HG03575 (cell line): ENCODE results near the gene KIF26A.

Experiments used
- ATAC-seq: cut with Tn5 transposase; IDR thresholded peaks from one replicate; pipeline ENCODE4 v1.9.1; 2021; ENCODE audit not compliant: unreplicated experiment, insufficient number of reproducible peaks, low FRiP score; ENCODE audit errors: extremely low read depth

The KIF26A gene

DNA sequence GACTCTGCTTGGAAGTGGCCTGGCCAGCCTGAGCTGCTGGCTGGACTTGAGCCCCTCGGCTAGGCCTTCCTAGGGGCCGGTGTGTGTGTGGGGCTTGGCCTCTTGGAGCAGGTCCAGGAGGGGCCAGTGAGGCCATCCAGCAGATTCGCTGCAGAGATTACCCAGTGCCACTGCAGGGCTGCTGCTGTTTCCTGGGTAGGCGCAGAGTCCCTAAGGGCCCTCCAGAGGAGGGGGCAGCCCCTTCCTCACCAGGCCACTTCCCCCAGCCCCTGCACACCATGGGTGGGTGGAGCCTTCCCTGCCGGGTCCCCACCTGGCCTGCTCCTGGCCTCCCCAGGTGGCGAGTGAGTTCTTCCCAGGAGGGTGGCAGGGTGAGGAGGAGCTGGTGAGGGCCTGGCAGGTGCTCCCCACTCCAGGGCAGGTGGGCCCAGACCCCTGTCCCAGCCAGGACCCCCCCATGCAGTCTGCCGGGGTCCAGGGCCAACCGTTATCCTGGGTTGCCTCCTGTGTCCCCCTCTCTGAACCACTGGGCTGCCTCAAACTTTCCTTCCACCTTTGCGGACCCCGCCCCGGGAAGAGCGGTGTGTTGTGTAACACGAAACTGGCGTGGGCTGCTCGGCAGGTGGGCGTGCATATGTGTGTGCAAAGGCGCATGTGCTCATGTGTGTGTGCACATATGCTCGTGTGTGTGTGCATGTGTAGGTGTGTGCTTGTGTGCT, 27.7 kb upstream of the KIF26A start:
- ATAC-seq, result no peak

- ATAC-seq, result no peak
These were observed 26.9 kb upstream of the KIF26A start for GRCh38 chr14:104111301-104112112.

GRCh38 chr14:104112113-104112505, 26.3 kb upstream of the KIF26A start:
- no peak for ATAC-seq

DNA sequence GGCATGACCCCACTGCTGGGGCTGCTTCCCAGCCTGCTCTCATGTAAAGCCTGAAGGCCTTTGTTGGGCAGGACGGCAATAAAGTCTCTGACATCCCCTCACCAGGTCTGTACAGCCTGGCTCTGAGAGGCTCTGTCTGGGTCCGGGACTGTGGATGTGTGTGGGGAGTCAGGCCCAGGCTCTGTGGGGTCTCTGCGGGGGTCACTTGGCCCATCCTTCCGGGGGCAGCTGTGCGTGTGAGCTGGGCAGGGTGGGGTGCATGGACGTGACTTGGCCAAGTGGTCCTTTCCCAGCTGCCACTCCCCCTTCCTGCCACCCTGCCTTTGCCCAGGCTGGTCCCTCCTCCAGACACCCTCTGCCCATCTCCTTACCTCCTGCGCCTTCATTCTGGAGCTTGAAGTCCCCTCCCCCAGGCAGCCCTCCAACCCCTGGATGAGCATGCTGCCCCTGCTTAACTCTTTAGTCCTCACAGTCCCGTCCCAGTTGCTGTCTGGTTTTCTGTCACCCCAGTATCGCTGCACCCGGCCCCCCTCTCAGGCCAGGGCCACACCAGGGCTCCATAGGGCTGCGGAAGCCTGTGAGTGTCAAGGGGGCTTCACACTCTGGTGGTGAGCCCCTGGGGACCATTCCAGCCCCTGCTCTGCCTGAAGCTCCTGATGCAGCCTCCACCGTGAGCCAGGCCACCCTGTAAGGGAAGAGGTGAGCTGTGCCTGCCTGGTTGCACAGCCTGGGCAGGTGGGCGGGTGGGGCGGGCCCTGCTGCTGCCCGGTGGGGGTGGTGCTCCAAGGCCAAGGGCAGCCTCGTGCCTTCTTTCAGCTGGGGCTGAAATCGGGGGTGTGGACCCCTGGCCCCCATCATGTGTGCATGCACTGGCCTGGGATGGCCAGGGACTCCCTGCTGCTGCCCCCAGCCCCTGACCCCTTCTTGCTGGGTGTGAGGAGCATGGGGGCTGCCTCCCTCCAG, 25.5 kb upstream of the KIF26A start:
- no peak for ATAC-seq

DNA sequence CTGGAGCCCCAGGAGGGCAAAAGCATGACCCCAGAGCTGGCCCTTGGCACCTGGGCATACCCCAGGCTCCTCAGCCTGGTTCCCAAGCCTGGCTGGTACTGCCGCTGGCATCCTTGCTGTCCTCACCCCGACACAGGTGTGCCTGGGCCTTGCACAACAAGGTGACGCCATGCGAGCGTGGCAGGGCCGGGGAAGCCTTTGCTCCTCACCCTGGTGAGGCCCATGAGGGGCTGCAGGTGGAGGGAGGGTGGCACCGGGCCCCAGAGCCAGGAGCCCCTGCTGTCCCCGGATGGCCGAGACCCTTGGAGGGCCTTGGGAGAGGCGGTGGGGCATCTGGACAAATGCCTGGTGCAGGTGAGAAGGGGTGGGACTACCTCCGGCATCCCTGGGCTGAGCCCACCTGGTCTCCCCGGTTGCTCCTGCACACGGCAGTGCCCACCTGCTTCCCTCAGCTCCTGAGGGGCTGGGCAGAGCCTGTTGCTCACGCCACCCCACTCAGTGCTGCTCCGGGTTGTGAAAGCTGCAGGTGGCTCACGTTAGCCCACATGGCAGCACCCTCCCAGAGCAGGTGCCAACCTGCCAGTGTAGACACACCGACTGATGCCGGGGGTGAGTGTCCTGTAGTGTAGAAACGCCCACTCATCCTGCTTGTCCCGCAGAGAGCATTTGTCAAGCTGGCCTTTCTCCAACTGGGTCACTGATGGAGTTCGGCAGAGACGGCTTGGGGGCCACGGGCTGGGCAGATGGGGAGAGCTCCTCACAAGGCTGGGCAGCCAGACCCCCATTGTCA, 24.6 kb upstream of the KIF26A start:
- no peak for ATAC-seq

DNA sequence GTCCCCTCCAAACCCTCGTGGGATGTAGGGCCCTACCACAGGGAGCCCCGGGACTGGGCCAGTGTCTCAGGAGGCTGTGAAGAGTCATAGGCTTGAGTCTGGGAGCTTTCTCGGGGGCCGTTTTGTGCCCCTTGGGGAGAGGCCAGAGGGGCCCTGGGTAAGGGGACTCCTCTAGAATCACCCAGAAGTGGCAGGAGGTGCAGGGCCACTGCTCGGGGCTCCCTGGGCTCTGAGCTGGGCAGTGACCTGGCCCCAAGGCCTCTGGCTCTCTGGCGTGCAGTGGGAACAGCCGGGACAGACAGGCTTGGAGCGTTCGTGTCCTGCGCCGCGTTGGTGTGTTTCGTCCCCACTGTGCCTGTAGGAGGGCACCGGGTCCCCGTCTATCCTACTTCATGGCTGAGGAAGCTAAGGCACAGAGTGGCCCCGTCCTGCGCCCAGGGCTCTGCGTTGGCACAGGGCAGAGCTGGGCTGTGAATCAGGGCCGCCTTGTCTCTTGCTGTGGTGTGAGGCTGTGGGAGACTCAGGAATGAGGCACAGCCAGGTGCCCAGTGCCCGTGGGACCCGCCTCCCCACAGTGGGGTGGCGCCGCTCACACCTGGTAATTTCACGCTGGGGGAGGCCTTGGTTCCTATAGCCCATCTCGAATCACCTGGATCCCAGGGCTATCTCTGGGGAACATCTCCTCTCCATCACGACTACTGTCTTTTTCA, 23.8 kb upstream of the KIF26A start:
- ATAC-seq, result no peak

- ATAC-seq, result no peak
These were observed 23.2 kb upstream of the KIF26A start for GRCh38 chr14:104115131-104115600.

DNA sequence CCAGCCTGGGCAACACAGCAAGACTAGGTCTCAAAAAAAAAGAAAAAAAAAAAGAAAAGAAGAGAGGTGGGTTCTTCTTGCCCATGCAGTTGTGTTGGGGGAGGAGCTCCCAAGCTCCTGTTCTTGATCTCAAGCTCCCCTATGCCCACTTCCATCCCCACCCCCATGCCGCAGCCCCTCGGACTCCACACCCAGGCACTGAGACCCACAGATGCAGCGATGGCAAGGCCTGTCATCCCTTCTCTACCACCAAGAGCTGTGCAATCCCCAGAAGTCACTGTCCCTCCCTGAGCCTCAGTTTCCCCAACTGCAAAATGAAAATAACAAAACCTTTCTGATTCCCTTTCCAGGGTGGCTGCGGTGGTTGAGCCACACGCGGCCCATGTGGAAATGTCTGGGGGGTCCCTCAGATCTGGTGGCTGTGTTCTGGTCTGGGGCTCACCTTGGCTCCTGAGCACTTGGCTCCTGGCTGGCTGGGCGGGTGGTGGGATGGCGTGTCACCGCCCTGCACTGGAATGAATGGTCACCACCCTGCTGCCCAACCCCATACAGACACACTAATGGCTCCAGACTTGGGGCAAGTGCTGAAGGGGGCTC, 22.6 kb upstream of the KIF26A start:
- no peak for ATAC-seq

DNA sequence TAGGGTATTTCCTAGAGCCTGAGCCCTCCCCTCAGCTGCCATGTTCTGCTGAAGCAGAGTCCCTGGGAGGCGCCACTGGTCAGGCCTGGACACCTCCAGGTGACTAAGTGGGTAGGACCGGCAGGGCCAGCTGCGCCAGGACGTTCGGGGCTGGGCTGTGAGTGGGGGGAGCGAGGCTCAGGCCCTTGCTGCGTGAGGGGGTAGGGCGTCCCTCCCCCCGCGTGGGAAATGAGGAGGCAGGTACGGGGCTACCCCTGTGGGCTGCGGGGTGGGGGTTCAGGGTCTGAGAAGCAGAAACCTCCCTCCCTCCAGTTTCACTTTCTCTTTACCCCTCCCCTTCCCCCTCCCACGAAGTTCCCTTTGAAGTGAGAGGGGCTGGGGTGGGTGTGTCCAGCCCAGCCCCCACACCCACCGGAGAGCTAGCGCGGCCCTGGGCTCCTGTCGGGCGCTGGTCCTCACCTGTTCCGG, 22.1 kb upstream of the KIF26A start:
- no peak for ATAC-seq

DNA sequence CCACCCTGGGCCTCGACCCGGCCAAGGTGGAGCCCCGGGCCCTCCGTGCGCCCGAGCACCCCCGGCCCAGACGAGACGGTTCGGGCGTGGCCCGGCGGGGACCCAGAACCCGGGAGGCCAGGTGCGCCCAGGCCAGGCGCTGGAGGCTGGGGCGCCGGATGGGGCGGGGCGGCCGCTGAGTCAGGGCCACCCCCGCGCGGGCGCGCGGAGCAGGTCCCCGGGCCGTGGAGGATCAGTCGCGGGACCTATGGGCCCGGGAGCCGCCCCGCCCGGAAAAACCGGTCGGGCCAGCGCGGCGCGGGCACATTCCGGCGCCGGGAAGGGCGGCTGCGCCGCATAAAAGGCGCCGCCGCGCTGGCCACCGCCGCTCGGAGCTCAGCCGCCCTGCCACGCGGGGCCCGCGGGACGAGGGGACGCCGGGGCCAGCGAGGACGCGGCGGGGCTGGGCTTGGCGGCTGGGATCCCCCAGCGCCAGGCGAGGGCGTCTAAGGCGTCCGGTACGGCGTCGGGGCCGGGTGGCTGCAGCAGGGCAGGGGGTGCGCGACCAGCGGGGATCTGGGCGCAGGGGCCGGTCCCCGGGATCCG, 21.5 kb upstream of the KIF26A start:
- no peak for ATAC-seq

GRCh38 chr14:104117341-104118005, 20.9 kb upstream of the KIF26A start:
- no peak for ATAC-seq

DNA sequence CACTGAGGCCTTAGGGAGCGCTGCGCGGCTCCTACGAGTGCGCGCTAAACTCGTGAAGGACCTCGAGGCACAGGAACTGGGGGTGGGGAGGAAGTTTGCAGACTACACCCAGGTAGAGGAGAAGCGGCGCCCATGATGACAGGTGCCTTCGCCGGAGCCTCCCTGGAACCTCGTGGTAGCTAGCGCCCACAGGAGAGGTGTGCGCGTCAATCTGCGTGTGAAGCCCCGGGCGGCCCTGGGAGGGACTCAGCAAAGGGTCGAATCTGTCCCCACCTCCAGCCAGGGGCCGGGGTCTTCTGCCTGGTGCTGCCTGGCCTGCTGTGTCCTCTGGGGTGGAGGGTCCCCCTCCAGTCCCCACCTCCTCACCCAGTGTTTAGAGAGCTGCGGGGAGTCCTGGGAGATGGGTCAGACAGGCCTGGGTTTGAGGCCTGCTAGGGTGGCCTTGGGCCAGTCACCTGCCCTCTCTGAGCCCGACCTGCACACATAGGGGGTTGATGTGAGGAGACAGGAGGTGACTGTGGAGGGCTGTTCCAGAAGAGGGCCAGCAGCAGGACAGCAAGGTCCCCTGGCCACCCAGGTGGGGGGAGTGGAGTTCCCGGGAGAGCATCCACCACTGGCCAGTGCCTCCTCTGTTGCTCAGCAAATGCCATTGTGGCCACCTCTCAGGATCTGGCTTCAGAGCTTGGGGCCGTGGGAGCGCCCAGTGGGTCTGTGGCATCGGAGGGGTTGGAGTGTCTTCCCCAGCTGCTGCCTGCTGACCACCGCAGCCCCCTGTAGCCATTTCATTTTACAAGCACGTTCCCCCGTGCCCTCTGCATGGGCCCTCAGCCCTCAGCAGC, 20.2 kb upstream of the KIF26A start:
- no peak for ATAC-seq

DNA sequence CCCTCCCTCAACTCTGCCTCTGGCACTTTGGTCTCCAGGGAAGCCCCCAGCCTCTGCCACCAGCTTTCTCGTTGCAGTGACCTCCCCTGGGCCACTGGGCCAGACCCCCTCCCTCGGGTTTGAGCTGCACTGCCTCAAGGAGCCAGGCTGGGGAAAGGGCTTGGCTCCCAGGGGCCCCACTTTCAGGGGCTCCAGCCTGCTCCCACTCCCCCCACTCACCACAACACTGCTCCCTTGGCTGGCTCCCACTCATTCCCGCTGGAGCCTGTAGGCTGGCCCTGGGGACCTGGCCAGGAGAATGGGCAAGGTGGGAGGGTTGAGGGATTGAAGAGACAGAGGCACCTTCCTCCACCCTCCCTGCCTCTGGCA, 19.3 kb upstream of the KIF26A start:
- ATAC-seq, result no peak

DNA sequence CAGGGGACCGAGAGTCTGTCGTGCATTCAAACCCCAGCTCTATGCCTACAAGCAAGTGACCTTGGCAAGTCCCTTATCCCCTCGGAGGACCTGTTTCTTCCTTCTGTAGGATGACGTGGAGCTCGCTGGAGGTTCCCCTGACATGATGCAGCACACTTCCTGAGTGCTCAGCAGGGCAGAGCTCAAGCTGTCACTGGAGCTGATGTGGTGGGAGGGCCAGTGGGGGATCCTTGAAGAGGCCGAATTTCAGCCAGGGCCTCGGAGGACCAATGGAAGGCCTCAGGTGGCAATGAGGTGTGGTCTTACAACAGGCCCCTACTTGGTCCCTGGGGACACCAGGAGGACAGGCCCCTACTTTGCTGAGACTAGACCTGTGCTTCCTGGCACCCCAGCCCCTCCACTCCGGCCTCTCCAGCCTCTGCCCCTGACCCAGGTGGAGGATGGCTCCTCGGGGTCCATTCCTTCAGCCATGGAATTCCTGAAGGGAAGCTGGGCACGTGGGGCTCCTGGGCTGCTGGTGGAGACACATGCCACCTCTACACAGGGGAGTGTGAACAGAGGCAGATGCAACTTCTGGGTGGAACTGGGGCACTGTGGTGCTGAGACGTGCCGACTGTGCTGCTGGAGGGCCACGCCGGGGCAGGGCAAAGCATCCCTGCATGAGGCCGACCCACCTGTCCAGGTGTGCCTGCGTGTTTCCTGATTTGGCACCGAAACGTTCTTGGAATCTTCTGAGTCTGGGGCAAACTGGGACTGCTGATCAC, 18.7 kb upstream of the KIF26A start:
- no peak for ATAC-seq

- no peak for ATAC-seq
These were observed 18.1 kb upstream of the KIF26A start for GRCh38 chr14:104120281-104120741.
